Measurements from ENCODE around the gene AARSD1.
"Not testable (repeated sequence)": the region's sequence is repeated elsewhere in the genome, so short reads cannot be mapped to it uniquely, and the experiment has no call there.

The AARSD1 gene

DNA sequence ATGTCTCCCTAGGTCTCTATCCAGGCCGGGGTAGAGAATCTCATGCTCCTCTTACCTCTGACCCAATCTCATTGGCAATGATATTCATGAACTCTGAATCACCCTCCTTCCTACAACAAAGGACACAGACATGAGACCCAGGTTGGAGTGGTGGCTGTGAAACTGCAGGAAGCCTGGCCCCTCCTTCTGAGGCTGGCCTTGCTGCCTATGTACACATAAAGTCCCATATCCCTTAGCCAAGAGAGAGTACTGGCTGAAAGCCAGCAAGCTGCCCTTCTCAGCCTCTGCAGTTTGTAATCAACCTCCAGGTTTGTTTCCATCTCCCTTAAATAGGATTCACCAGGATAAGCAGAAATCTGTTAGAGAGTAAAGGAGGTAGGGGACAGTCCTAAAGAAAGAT is 10.6 kb downstream of the AARSD1 start:
- Histone ChIP-seq H3K4me3 (no peak overlapping the region), H4K20me1 (0 out of 2 replicates have a peak, but pooled peaks cover 4% of the 10 kb centered on the region), H3K4me1 (no peaks in the 10 kb centered on the region), H3K27ac (no peak overlapping the region), H3K36me3 (peaks cover 95% of the 10 kb centered on the region), H3K9me3 (no peaks in the 10 kb centered on the region), H3K4me2 (no peak overlapping the region), H3K9ac (peak overlapping the region; percentile 19; the same call in 1 of the 2 replicates), H3K27me3 (no peaks in the 10 kb centered on the region)
- no peak for TF ChIP-seq Cebpa-rat (IDR thresholded peaks at IDR 0.05)

DNA sequence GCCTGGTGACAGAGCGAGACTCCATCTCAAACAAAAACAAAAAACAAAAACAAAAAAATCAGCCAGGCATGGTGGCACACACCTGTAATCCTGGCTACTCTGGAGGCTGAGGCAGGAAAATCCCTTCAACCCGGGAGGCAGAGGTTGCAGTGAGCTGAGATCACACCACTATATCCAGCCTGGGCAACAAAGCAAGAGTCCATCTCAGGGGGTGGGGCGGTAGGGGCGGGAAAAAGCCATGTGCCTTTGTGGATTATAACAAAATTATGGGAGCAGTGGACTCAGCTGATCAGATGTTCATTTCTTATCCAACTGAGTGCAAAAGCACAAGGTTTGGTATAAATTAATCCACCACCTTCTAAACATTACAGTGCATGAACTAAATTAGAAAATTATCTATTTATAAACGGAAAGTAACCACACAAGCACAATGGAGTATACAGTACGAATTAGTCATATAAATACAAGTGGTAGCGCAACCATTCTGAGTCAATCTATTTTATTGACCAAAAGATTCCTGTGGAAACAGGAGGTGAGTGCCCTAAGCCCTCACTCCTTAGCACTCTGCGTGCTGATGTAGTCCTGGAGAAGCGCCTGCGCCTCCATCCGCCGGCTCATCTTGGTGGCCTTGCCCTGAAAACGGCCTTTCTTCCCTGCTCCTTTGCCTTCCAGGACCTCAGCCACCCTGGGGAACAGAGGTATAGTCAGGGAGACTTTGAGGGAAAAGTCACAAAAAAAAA is 14.0 kb downstream of the AARSD1 start:
- Histone ChIP-seq H3K9ac (no peak overlapping the region), H3K4me1 (no peaks in the 10 kb centered on the region), H3K4me2 (no peak overlapping the region), H3K27ac (no peak overlapping the region), H4K20me1 (0 out of 2 replicates have a peak, but pooled peaks cover 4% of the 10 kb centered on the region), H3K9me3 (no peaks in the 10 kb centered on the region), H3K36me3 (peaks cover 79% of the 10 kb centered on the region), H3K4me3 (no peak overlapping the region), H3K27me3 (no peaks in the 10 kb centered on the region)
- no peak for TF ChIP-seq Cebpa-rat (IDR thresholded peaks at IDR 0.05)

DNA sequence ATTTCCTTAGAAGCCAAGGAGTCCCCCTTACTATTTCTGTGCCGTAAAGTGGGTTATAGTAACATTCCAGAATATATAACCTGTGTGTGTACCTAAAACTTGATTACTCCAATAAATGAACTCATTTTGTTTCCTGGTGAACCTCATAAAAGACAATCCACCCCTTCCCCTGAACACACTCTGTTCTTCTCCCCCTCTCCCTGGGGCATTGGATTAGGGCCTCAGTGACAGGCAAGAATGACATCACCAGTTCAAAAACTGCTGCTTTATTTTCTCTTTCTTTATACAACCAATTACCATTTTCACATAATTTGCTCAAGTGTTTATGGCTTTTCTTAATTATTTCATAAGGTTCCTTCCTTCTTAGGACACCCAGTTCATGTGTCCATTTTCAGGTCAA is 17.4 kb downstream of the AARSD1 start:
- Histone ChIP-seq H3K4me3 (no peak overlapping the region), H4K20me1 (0 out of 2 replicates have a peak, but pooled peaks cover 3% of the 10 kb centered on the region), H3K27ac (no peak overlapping the region), H3K27me3 (no peaks in the 10 kb centered on the region), H3K4me2 (no peak overlapping the region), H3K4me1 (no peaks in the 10 kb centered on the region), H3K36me3 (peaks cover 45% of the 10 kb centered on the region), H3K9ac (no peak overlapping the region), H3K9me3 (no peaks in the 10 kb centered on the region)
- no peak for TF ChIP-seq Cebpa-rat (IDR thresholded peaks at IDR 0.05)

DNA sequence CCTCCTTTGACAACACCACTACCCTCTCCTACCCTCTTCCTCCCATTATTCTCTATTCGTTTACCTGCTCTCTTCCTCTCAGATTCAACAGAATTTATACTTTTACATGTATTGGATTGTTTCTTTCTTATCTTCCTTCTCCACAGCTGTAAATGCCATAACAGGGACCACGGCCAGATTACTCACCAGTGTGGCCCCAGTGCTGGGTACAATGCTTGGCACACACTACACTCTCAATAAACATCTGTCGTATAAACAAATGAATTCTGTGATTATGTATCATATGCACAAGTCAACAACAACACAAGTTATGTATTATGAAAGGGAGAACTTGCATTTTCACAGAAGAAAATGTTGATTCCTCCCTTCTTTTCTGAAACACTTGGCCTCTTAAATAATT is 20.0 kb downstream of the AARSD1 start:
- no peak overlapping the region for H3K9ac ChIP-seq
- H3K27me3 ChIP-seq, result no peaks in the 10 kb centered on the region
- TF ChIP-seq Cebpa-rat (IDR thresholded peaks at IDR 0.05), result no peak
- no peak overlapping the region for H3K27ac ChIP-seq
- H3K36me3 ChIP-seq, result peaks cover 20% of the 10 kb centered on the region
- no peak overlapping the region for H3K4me3 ChIP-seq
- no peak overlapping the region for H3K4me2 ChIP-seq
- H3K4me1 ChIP-seq, result no peaks in the 10 kb centered on the region
- no peaks in the 10 kb centered on the region for H3K9me3 ChIP-seq
- H4K20me1 ChIP-seq, result no peaks in the 10 kb centered on the region

DNA sequence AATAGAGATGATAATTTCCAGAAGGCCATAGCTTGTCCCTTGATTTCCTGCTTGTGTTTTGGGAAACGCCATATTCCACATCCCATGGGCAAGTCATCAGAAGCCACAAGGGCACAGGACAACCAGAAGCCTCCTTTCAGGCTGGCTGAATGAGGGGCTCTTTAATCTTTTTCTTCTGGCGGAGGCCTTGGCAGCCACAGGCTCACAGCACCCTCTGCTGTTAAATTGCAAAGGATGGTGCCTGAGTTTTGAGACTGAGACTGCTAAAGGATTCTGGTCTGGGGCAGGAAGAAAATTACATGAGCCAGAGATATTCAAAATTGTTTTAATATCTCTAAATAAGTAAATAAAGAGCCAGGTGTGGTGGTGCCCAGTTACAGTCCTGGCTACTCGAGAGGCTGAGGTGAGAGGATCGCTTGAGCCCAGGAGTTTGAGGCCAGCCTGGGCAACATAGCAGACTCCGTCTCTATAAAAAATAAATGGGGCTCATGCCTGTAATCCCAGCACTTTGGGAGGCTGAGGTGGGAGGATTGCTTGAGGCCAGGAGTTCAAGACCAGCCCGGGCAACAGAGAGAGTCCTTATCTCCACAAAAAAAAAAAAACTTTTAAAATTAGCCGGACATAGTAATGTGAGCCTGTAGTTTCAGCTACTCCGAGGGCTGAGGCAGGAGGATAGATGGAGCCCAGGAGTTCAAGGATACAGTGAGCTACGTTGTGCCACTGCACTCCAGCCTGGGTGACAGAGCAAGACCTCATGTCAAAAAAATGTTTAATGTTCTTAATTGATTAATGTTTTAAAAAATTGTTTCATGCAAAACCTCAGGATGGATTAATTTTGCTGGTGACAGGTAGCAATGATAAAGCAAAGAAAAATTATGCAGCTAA is 26.3 kb downstream of the AARSD1 start:
- no peaks in the 10 kb centered on the region for H3K4me1 ChIP-seq
- no peak overlapping the region for H3K27ac ChIP-seq
- no peaks in the 10 kb centered on the region for H3K9me3 ChIP-seq
- TF ChIP-seq Cebpa-rat (IDR thresholded peaks at IDR 0.05), result no peak
- H4K20me1 ChIP-seq, result no peaks in the 10 kb centered on the region
- no peaks in the 10 kb centered on the region for H3K27me3 ChIP-seq
- H3K36me3 ChIP-seq, result no peaks in the 10 kb centered on the region
- H3K9ac ChIP-seq, result no peak overlapping the region
- H3K4me3 ChIP-seq, result no peak overlapping the region
- no peak overlapping the region for H3K4me2 ChIP-seq

DNA sequence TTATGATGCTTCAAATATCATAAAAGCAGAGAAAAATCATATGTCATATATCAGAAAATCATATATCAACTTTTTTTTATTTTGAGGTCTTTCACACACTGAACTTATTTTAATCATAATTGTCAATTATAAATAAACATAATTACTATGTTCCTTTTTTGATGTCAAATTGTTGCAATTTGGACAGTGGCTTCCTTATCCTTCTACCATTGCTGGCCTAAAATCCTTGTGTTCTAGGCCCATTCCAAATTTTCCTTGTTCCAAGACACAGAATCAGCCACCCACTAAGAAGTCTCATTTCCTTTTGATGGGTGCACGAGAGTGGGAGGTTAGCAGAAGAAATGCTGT is 34.8 kb downstream of the AARSD1 start:
- Histone ChIP-seq H3K4me1 (peaks cover 14% of the 10 kb centered on the region), H3K36me3 (no peaks in the 10 kb centered on the region), H3K9me3 (no peaks in the 10 kb centered on the region), H3K9ac (no peak overlapping the region), H4K20me1 (no peaks in the 10 kb centered on the region), H3K27me3 (no peaks in the 10 kb centered on the region), H3K4me3 (no peak overlapping the region), H3K4me2 (no peak overlapping the region), H3K27ac (no peak overlapping the region)
- TF ChIP-seq Cebpa-rat (IDR thresholded peaks at IDR 0.05), result no peak

DNA sequence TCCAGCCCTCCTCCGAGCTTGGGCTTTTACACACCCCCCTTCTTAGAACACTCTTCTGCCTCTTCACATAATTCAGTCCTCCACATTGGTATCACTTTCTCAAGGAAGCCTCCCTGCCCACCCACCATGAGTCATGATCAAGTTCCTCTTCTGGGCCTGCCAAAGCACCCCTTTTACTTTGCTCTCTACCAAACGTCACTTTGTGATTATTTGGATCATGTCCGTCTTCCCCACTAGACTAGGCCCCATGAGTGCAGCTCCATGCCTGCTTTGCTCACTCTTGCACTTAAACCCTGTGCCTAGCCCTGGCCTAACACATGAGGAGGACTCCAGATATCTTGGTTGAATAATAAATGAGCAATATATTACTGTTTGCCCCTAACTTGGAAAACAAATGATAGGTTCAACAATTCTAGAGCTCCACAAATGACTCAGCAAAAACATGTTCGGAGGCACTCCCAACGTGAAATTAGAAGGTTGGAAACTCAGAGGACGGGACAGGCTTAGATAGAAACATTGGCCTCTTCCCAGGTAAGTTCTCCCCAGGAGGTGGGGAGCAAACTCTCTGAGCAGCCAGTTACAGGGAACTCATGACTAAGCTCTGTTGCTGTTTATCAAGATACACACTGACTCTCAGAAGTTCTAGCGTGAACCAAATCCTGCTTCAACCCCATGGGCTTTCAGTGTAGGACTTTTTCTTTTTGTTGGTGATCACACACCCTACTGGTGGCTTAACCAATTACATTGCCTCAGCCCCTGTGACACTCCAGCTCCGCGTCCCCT is 35.3 kb downstream of the AARSD1 start:
- no peak overlapping the region for H3K4me3 ChIP-seq
- no peak overlapping the region for H3K9ac ChIP-seq
- TF ChIP-seq Cebpa-rat (IDR thresholded peaks at IDR 0.05), result no peak
- no peak overlapping the region for H3K27ac ChIP-seq
- H3K27me3 ChIP-seq, result no peaks in the 10 kb centered on the region
- H4K20me1 ChIP-seq, result no peaks in the 10 kb centered on the region
- H3K4me1 ChIP-seq, result peaks cover 14% of the 10 kb centered on the region
- no peaks in the 10 kb centered on the region for H3K36me3 ChIP-seq
- H3K9me3 ChIP-seq, result peaks cover 2% of the 10 kb centered on the region; the same call in 1 of the 2 replicates
- no peak overlapping the region for H3K4me2 ChIP-seq

DNA sequence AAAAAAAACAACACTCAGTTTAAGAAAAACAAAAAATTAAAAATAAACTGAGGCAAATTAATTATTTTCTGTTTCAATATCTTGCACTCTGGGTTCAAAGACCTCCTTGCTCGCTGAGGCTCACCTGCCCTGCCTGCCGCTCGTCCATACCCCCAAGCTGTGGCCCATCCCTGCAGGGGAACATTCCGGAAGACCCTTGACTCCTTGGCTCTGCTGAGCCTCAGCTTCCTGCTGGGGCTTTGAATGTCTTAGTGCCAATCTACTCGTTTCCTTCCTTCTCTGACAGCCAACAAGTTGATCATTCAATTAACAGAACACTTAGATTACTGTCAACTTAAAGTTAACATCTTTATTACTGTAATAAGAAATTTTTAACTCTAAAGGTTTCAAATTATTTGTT is 39.4 kb downstream of the AARSD1 start:
- peaks cover 4% of the 10 kb centered on the region; the same call in 1 of the 2 replicates for H3K9me3 ChIP-seq
- no peak overlapping the region for H3K4me3 ChIP-seq
- H3K27ac ChIP-seq, result no peak overlapping the region
- no peaks in the 10 kb centered on the region for H3K36me3 ChIP-seq
- H3K27me3 ChIP-seq, result no peaks in the 10 kb centered on the region
- H3K4me1 ChIP-seq, result peaks cover 40% of the 10 kb centered on the region
- peak overlapping the region; percentile 24; the same call in 1 of the 2 replicates for H3K4me2 ChIP-seq
- no peak overlapping the region for H3K9ac ChIP-seq
- no peak for TF ChIP-seq Cebpa-rat (IDR thresholded peaks at IDR 0.05)
- H4K20me1 ChIP-seq, result no peaks in the 10 kb centered on the region

DNA sequence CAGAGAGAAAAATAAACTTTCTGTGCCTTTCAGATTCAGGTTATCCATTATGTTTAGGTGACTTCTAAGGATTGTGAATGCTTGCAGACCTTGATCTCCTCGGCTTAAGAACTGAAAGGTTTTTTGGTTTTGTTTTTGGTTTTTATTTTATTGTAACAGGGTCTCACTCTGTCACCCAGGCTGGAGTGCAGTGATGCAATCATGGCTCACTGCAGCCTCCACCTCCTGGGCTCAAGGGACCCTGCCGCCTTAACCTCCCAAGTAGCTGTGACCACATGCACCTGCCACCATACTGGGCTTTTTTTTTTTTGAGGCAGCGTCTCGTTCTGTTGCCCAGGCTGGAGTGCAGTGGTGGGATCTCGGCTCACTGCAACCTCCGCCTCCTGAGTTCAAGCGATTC is 40.8 kb downstream of the AARSD1 start:
- H4K20me1 ChIP-seq, H3K4me3 ChIP-seq, H3K36me3 ChIP-seq, H3K9me3 ChIP-seq, H3K9ac ChIP-seq, H3K27me3 ChIP-seq, H3K27ac ChIP-seq: not testable (repeated sequence)
- Histone ChIP-seq H3K4me1 (peaks cover 33% of the 10 kb centered on the region), H3K4me2 (peak overlapping the region; percentile 31)
- TF ChIP-seq Cebpa-rat (IDR thresholded peaks at IDR 0.05), result peak; percentile 84
